ENCODE data around the gene P2RX3. TPM values are rescaled to one million over a fixed set of nuclear protein-coding genes. Genes with fewer than 3 reads are reported as not detected.

P2RX3 gene
- total RNA-seq, 2 experiments from 2014 or later = not detected

DNA sequence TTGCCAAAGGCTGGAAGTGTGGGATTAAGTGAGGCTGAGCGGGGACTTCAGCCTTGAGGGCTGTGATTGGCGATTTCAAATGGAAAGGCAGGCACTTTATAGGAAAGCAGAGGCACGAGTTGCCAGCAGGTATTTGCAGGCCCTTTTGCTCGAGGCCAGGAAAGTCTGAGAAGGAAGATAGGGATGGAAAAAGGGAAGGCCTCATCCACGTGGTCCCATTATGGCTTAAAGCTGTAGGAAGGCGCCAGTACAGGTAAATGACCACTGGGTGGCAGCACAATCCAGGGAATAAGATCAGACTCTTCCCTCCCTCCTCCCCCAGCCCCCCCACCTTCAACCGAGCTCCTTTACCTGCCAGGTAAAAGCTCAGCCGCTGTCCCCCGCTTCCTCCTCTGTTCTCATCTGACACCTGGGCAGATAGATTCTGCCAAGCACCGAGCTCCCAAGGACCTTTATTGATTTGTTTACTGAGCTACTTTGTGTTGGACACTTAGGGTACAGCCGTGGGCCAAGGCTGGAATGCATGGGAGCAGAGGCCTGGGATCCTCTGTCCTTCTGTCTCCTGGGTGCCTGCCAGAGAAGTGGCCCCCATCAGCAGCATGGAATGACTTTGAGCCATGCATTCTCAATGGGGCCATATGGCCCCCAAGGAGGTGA is 7.5 kb downstream of the P2RX3 start:
- Histone ChIP-seq H2AFZ (ENCODE audit: low read length) (peak overlapping the region; percentile 98), H3K9me2 (ENCODE audit: insufficient read depth, low read length) (no peaks in the 10 kb centered on the region), H3K4me3 (ENCODE audit: low read depth, low read length, poor library complexity, severe bottlenecking) (no peak overlapping the region), H3K9me3 (ENCODE audit: low read length) (no peaks in the 10 kb centered on the region), H3K4me1 (ENCODE audit: insufficient read depth, low read length, poor library complexity, severe bottlenecking) (peaks cover 4% of the 10 kb centered on the region), H4K20me1 (ENCODE audit: insufficient read depth, low read length) (no peaks in the 10 kb centered on the region), H3K79me2 (ENCODE audit: insufficient read depth, low read depth, low read length) (no peaks in the 10 kb centered on the region), H3K27ac (ENCODE audit: low read depth, low read length, poor library complexity, severe bottlenecking) (no peak overlapping the region), H3K4me2 (ENCODE audit: low read length) (peak overlapping the region; percentile 34; the same call in 1 of the 2 replicates), H3K36me3 (ENCODE audit: insufficient read depth, low read length) (no peaks in the 10 kb centered on the region)
- ChIA-PET CTCF (ENCODE audit: unreplicated experiment) (interaction anchor here (0.6 to 1.6 kb wide), 6 partner anchors 19 to 295 kb away, joined by 3 to 8 read pairs (median 5); no protein-coding TSS in a partner anchor), POLR2A (interaction anchor here (0.8 kb wide), 1 partner anchor 20 kb away, joined by 3 read pairs; no protein-coding TSS in a partner anchor)
- intact Hi-C loops (cut with micrococcal nuclease; ENCODE audit: unreplicated experiment) = loop anchor here (1.0 to 5.0 kb wide), 4 partner anchors 112 to 296 kb away; partner anchors contain the start of gene TIMM10
- BruUV-seq (replicated peaks) = no TSS peak
- peak; percentile 77 for DNase-seq (ENCODE audit: low spot score)
- TF ChIP-seq EZH2phosphoT487 (IDR thresholded peaks at IDR 0.05; ENCODE audit: borderline replicate concordance, low read depth, low read length) = no peak
- TF ChIP-seq, protein P1, sequence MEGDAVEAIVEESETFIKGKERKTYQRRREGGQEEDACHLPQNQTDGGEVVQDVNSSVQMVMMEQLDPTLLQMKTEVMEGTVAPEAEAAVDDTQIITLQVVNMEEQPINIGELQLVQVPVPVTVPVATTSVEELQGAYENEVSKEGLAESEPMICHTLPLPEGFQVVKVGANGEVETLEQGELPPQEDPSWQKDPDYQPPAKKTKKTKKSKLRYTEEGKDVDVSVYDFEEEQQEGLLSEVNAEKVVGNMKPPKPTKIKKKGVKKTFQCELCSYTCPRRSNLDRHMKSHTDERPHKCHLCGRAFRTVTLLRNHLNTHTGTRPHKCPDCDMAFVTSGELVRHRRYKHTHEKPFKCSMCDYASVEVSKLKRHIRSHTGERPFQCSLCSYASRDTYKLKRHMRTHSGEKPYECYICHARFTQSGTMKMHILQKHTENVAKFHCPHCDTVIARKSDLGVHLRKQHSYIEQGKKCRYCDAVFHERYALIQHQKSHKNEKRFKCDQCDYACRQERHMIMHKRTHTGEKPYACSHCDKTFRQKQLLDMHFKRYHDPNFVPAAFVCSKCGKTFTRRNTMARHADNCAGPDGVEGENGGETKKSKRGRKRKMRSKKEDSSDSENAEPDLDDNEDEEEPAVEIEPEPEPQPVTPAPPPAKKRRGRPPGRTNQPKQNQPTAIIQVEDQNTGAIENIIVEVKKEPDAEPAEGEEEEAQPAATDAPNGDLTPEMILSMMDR (conservative IDR thresholded peaks at IDR 0.05; ENCODE audit: low read length) = peak; percentile 84

DNA sequence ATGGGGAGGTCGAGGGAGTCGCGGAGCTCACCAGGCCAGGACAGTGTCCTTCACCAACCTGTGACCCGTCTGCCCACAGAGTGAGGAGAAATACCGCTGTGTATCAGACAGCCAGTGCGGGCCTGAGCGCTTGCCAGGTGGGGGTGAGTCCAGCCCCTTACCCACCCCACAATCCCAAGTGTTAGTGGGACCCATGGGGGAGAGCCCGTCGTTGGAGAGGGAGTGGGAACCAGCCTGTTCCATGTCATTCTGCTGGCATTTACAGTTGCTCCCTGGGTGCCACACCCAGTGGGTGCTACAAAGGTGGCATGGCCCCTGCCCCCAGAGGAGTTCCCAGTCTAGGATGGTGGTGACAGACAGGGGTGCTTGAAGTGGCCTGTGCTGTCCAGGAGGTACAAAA is 9.2 kb downstream of the P2RX3 start:
- no peak overlapping the region for H2AFZ ChIP-seq (ENCODE audit: low read length)
- no peak for DNase-seq (ENCODE audit: low spot score)
- H3K79me2 ChIP-seq (ENCODE audit: insufficient read depth, low read depth, low read length) = no peaks in the 10 kb centered on the region
- ChIA-PET POLR2A (no interaction called here), CTCF (ENCODE audit: unreplicated experiment) (interaction anchor here (1.0 kb wide), 1 partner anchor 12 kb away, joined by 3 read pairs; the partner anchor contains the start of gene SSRP1)
- no peaks in the 10 kb centered on the region for H3K9me2 ChIP-seq (ENCODE audit: insufficient read depth, low read length)
- H3K4me2 ChIP-seq (ENCODE audit: low read length) = no peak overlapping the region
- no peaks in the 10 kb centered on the region for H3K9me3 ChIP-seq (ENCODE audit: low read length)
- intact Hi-C loops (cut with micrococcal nuclease; ENCODE audit: unreplicated experiment) = loop anchor here (5.0 kb wide), 2 partner anchors 110 to 185 kb away; partner anchors contain the start of gene TIMM10
- H3K27ac ChIP-seq (ENCODE audit: low read depth, low read length, poor library complexity, severe bottlenecking) = no peak overlapping the region
- TF ChIP-seq, protein P1 (conservative IDR thresholded peaks at IDR 0.05; ENCODE audit: low read length) = no peak
- no peak for TF ChIP-seq EZH2phosphoT487 (IDR thresholded peaks at IDR 0.05; ENCODE audit: borderline replicate concordance, low read depth, low read length)
- no TSS peak for BruUV-seq (replicated peaks)
- no peaks in the 10 kb centered on the region for H3K36me3 ChIP-seq (ENCODE audit: insufficient read depth, low read length)
- no peak overlapping the region for H3K4me3 ChIP-seq (ENCODE audit: low read depth, low read length, poor library complexity, severe bottlenecking)
- no peaks in the 10 kb centered on the region for H4K20me1 ChIP-seq (ENCODE audit: insufficient read depth, low read length)
- peaks cover 4% of the 10 kb centered on the region for H3K4me1 ChIP-seq (ENCODE audit: insufficient read depth, low read length, poor library complexity, severe bottlenecking)

DNA sequence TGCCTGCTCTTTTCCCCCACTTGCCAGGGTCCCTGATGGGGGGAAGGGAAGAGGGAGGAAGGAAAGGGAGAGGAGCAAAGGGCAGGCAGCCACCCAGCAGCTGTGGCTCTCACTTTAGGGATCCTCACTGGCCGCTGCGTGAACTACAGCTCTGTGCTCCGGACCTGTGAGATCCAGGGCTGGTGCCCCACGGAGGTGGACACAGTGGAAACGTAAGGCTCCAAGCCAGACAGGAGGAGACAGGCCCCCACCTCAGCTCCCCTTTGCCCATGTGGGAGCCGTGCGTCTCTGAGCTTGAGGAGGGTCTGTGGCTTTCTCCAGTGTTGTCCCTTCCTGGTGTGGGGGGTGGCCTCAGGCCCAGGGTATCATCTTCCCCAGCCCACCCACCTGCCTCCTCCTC is 9.9 kb downstream of the P2RX3 start:
- Histone ChIP-seq H3K9me3 (ENCODE audit: low read length) (no peaks in the 10 kb centered on the region), H3K9me2 (ENCODE audit: insufficient read depth, low read length) (no peaks in the 10 kb centered on the region), H3K4me1 (ENCODE audit: insufficient read depth, low read length, poor library complexity, severe bottlenecking) (peaks cover 4% of the 10 kb centered on the region), H3K36me3 (ENCODE audit: insufficient read depth, low read length) (no peaks in the 10 kb centered on the region), H3K4me2 (ENCODE audit: low read length) (no peak overlapping the region), H3K79me2 (ENCODE audit: insufficient read depth, low read depth, low read length) (no peaks in the 10 kb centered on the region), H2AFZ (ENCODE audit: low read length) (no peak overlapping the region), H4K20me1 (ENCODE audit: insufficient read depth, low read length) (no peaks in the 10 kb centered on the region), H3K4me3 (ENCODE audit: low read depth, low read length, poor library complexity, severe bottlenecking) (no peak overlapping the region), H3K27ac (ENCODE audit: low read depth, low read length, poor library complexity, severe bottlenecking) (no peak overlapping the region)
- intact Hi-C loops (cut with micrococcal nuclease; ENCODE audit: unreplicated experiment) = loop anchor here (5.0 kb wide), 2 partner anchors 109 to 184 kb away; partner anchors contain the start of gene TIMM10
- TF ChIP-seq, protein P1 (conservative IDR thresholded peaks at IDR 0.05; ENCODE audit: low read length) = no peak
- no peak for TF ChIP-seq EZH2phosphoT487 (IDR thresholded peaks at IDR 0.05; ENCODE audit: borderline replicate concordance, low read depth, low read length)
- ChIA-PET CTCF (ENCODE audit: unreplicated experiment) (no interaction called here), POLR2A (no interaction called here)
- BruUV-seq (replicated peaks) = no TSS peak
- DNase-seq (ENCODE audit: low spot score) = no peak
